Measurements from ENCODE around the gene SV2B.
A peak's percentile ranks its signal among the peaks of the same experiment; 100 is the strongest.

SV2B gene

GRCh38 chr15:91282486-91282885 lies 182.4 kb downstream of the SV2B start:
- no peak overlapping the region for H3K4me3 ChIP-seq (ENCODE audit: low read depth, low read length)
- no peak for TF ChIP-seq CTCF (IDR thresholded peaks at IDR 0.05; ENCODE audit: borderline replicate concordance, insufficient read depth, low read depth, low read length)

GRCh38 chr15:91283155-91283554 lies 183.1 kb downstream of the SV2B start:
- no peak overlapping the region for H3K4me3 ChIP-seq (ENCODE audit: low read depth, low read length)
- no peak for TF ChIP-seq CTCF (IDR thresholded peaks at IDR 0.05; ENCODE audit: borderline replicate concordance, insufficient read depth, low read depth, low read length)

- no peak overlapping the region for H3K4me3 ChIP-seq (ENCODE audit: low read depth, low read length)
- no peak for TF ChIP-seq CTCF (IDR thresholded peaks at IDR 0.05; ENCODE audit: borderline replicate concordance, insufficient read depth, low read depth, low read length)
These were observed 184.9 kb downstream of the SV2B start for GRCh38 chr15:91284758-91285466.

- 0 out of 2 replicates have a peak, but pooled peaks have one; percentile 10 for TF ChIP-seq CTCF (IDR thresholded peaks at IDR 0.05; ENCODE audit: borderline replicate concordance, insufficient read depth, low read depth, low read length)
- no peak overlapping the region for H3K4me3 ChIP-seq (ENCODE audit: low read depth, low read length)
These were observed 189.3 kb downstream of the SV2B start for GRCh38 chr15:91289324-91289723.

- TF ChIP-seq CTCF (IDR thresholded peaks at IDR 0.05; ENCODE audit: borderline replicate concordance, insufficient read depth, low read depth, low read length) = no peak
These were observed 190.5 kb downstream of the SV2B start for GRCh38 chr15:91290553-91290952.

GRCh38 chr15:91291673-91292072 lies 191.6 kb downstream of the SV2B start:
- no peak for TF ChIP-seq CTCF (IDR thresholded peaks at IDR 0.05; ENCODE audit: borderline replicate concordance, insufficient read depth, low read depth, low read length)
- no peak overlapping the region for H3K4me3 ChIP-seq (ENCODE audit: low read depth, low read length)

More at GRCh38 chr15:91290553-91290952, 190.5 kb downstream of the SV2B start:
- H3K4me3 ChIP-seq (ENCODE audit: low read depth, low read length) = no peak overlapping the region

- no peak overlapping the region for H3K4me3 ChIP-seq (ENCODE audit: low read depth, low read length)
- no peak for TF ChIP-seq CTCF (IDR thresholded peaks at IDR 0.05; ENCODE audit: borderline replicate concordance, insufficient read depth, low read depth, low read length)
These were observed 194.3 kb downstream of the SV2B start for GRCh38 chr15:91294344-91294743.

All from GM12875 (cell line).